Measurements from ENCODE around the gene UCP2.

UCP2 gene

DNA sequence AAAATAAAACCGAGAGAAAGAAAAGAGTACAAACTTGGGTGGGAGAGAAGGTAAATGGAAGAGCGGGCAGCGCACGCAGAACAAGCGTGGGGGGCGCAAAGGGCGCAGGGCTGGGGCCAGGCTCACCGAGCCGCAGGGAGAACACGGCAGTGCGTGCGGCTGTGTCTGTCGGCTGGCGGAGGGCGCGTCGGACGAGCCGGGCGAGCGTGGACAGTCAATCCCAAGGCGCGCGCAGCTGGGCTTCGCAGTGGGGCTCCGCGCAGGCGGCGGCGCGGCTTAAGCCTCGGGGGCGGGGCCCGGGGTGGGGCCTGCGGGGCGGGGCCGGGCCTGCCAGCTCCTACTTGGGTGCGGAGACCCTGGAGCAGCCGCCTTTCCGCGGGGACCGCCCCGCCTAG lies at the start of gene UCP2:
UCP2 (minus strand) TSS at position 249 of the 395 bp plus-strand sequence. CDS start 4,465 bp downstream, outside the sequence.
- DNase-seq, result peak; percentile 80

GRCh38 chr11:74030723-74031676 lies 48.4 kb upstream of the UCP2 start:
- no peak for DNase-seq

GRCh38 chr11:74025467-74026166 lies 43.0 kb upstream of the UCP2 start:
- DNase-seq, result no peak

- DNase-seq, result no peak
Observed at GRCh38 chr11:74024261-74025029, 41.8 kb upstream of the UCP2 start.

DNA sequence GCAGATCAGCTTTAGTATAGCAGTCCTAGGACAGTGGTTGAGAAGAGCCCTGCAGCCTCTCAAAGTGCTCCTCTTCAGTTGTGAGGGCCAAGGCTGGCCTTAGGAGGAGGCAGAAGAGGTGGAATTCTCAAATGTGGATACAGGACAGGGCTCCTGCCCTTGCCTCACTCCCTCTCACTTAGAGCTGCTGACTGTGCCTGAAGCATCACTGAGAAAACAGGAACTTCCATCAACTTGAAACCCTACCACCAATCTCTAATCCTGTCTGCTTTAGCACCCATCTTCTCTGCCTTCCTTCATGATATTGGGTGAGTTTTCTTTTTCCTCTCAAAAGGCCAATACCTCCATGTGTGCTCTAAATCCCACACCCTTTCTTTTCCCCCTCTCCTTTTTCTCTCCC lies 40.6 kb upstream of the UCP2 start:
- no peak for DNase-seq

DNA sequence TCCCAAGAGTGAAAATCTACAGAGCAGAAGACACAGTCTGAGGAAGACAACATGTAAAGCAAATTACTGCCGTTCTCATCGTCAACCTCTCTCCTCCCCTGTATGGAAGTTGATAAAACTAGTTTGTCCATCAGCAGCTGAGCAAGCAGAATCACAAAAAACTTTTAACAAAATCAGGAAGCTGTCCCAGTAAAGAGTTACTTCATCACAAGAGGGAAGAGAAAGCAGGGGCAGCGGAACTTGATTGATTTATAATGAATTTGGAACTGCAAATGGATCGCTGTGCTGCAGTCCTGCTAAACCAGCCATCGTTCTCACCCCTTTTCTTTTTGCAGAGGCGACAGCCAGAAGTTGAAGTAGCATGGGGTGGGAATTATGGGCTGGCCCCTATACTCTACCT lies 39.9 kb upstream of the UCP2 start:
- no peak for DNase-seq

GRCh38 chr11:74021998-74022397 lies 39.4 kb upstream of the UCP2 start:
- DNase-seq, result no peak

DNA sequence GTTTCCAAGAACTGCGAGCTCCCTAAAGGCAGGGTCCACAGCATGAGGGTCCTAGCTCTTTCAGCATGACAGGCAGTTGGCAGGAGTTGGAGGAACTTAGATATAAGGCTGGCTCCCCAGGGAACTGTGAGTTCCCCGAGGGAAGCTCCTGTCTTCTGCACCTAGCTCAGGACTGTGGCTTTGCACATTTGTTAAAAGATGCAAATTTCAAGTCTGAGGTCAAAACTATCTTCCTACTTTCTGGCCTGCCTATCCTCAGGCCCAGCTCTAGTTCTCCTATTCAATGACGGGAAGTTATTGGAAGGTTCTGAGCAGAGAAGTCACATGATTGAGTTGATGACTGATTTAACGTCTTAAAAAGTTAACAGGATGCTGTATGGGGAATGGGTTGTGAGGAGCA lies 37.9 kb upstream of the UCP2 start:
- DNase-seq, result no peak

GRCh38 chr11:74019860-74020259 lies 37.2 kb upstream of the UCP2 start:
- DNase-seq, result no peak

DNA sequence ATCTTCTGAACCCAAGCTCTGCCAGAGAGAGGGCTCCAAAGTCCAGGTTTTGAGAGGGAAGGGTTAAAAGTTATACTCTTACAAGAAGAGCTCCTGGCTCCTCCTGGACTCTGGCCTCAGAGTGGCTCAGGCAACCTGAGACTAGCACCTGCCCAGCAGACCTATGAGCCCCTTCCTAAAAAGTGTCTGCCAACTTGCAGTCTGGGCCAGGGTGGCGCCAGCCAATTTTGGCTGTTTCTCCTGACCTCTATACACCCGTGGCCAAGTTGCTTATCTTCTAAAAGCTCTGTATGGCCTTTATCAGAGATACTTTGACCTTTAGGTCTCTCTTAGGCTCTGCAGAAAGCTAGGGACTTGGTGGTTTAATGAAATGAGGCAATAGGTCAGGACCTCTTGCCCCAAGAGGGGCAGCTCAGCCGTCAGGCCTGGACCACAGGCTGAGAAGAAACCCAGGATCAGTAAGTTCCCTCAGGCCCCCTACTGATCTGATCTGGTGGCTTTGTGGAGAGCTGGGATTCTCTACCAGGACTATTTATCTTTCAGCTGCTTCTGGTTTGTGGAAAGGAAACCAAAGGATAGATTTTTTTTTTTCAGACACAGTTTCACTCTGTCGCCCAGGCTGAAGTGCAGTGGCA lies 36.6 kb upstream of the UCP2 start:
- DNase-seq, result no peak

- DNase-seq, result no peak
Observed at GRCh38 chr11:74018331-74019005, 35.8 kb upstream of the UCP2 start.

- no peak for DNase-seq
Observed at GRCh38 chr11:74017631-74018030, 35.0 kb upstream of the UCP2 start.

- no peak for DNase-seq
Observed at GRCh38 chr11:74015919-74016684, 33.5 kb upstream of the UCP2 start.

- no peak for DNase-seq
Observed at GRCh38 chr11:74014880-74015279, 32.2 kb upstream of the UCP2 start.

- no peak for DNase-seq
Observed at GRCh38 chr11:74013141-74013540, 30.5 kb upstream of the UCP2 start.

GRCh38 chr11:74012074-74012809 lies 29.6 kb upstream of the UCP2 start:
- no peak for DNase-seq

DNA sequence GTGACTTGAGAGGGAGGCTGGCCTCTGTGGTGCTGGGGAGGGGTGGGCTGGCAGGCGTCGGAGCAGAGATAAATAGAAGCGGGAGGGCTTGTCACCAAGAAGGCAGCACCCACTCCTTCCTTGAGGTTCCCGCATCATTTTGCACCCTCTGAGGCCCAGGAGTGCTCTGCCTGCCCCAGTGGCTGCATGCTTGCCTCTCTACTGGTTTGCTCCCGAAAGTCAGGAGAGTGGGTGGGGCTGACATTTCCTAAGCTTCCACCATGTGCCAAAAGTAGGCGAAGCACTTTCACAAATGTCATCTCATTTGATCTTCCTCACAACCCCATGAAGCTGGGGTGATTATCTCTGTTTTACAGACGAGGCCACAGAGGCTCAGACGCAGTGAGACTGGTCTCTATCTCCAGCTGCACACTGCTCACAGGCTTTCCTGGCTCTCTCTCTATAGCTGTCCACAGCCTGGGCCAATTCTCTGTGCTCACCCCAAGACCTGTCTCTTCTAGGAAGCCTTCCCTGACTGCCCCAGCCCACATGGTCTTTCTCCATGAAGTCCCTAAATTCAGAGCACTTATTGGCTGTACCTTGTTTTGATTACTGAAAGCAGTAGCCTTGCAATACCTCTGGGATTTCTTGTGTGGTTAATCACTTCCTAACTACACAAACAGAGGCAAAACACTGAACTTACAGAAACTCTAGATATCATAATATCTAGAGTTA lies 28.9 kb upstream of the UCP2 start:
- DNase-seq, result no peak

- DNase-seq, result no peak
Observed at GRCh38 chr11:74010306-74011300, 28.0 kb upstream of the UCP2 start.

Data from DMS153 (cell line).